GM21367 (cell line): ENCODE measurements around the gene CAV2.

ENCODE experiments used
- ATAC-seq: cut with Tn5 transposase; IDR thresholded peaks from one replicate; pipeline ENCODE4 v1.9.1; 2021; ENCODE audit not compliant: unreplicated experiment

Gene CAV2

DNA sequence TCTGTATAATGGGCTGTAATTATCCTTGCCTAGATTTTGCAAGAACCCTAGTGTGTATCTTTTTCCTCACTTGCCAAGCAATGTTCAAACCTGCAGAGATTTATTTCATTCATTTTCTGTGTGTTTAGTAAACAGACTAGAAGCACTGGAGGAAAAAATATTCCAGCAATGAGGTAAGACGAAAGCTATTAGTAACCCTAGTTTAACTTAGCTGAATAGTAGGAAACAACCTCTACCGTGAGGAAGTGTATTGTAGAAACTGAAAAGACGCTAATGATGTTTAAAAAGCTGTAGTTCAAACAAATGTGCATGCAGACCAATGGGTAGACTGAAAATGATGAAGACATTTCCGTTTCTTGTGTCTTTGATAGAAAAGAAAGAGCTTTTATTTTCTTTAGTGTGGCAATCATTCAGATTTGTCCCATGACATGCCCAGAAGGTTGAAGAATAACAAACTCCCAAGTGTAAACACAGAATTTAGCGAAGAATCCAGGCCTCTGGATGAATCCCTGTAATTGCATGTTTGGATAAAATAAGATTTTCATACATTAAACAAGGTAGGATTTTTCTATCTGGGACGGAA is 46.0 kb downstream of the CAV2 start:
- ATAC-seq = no peak

DNA sequence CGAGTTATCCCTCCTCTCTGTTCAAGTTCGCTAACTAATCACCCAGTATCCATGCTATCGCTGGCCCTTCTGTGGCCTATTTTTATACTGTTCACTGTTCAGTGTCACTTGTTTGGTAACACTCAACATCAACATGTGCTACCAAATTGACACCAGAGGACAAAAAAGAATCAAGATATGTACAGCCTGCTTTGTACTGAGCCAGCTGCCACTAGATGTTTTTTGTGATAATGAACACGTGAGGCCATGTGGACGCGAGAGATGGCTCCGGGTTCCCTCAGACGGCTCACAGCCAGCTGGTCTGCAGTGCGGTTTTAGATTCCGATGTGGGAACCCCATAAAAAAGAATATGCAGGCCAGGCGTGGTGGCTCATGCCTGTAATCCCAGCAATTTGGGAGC is 46.5 kb downstream of the CAV2 start:
- no peak for ATAC-seq

DNA sequence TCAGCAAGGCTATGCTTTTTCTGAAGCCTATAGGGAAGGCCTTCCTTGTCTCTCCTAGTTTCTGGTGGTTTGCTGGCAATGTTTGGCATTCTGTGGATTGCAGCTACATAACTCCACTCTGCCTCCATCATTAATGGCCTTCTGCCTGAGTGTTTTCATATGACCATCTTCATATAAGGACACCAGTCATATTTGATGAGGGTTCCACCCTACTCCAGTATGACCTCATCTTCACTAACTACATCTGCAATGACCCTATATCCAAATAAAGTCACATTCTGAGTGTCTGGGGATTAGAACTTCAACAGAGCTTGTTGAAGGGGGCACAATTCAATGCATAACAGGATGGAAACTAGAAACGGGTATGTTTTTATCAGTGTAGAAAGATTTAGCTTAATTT is 47.4 kb downstream of the CAV2 start:
- no peak for ATAC-seq

DNA sequence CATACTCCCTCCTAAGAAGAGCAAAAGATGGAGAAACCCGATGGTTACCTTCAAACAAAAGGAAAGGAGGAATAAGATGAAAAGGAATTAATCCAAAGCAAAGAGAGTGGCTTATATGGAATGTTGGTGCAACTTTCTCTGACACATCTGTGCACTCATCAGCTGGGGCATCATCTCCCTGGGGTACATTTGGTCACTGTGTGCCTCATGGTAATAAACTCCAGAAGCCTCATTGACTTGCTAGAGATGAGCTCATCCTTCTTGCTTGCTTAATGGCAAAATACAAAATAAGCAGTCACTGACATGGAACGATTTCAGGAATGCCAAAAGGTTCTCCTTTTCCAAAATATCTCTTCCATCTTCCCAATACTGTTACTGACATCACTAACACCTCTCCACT is 47.8 kb downstream of the CAV2 start:
- no peak for ATAC-seq

GRCh38 chr7:116548506-116548905 is 49.0 kb downstream of the CAV2 start:
- ATAC-seq = peak; percentile 85

DNA sequence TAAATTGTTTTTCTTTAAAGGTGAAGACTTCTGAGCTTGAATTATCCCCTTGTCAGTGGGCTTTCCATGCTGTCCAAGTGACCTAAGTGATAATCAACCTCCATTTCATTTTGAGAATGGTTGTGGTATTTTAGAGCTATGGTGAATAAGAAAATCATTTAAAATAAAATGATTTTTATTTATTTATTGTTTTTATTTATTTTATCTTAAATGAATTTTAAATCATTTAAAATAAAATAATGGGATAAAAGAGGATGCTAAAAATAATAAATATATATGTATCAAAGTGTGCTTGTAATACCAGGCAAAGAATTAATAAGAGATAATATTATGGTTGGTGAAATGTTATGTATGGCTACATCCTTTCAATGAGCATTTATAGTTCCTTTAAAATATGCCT is 49.8 kb downstream of the CAV2 start:
- no peak for ATAC-seq

DNA sequence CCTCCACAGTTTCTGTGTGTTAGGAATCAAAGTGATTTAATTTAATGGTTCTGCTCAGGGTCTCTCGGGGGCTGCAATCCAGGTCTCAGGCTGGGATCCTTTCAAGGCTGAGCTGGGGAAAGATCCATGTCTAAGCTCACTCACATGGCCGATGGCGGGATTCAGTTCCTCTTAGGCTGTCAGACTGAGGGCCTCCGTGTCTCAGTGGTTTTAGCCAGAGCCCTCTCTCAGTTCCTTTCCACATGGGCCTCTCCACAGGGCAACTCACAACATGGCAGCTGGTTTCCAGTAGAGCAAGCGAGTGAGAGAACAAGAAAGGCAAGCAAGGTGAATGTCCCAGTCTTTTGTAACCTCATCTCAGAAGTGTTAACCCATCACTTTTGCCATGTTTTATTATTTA is 52.2 kb downstream of the CAV2 start:
- no peak for ATAC-seq

GRCh38 chr7:116552602-116553001 is 53.1 kb downstream of the CAV2 start:
- ATAC-seq = no peak

GRCh38 chr7:116553168-116553964 is 53.8 kb downstream of the CAV2 start:
- ATAC-seq = no peak

DNA sequence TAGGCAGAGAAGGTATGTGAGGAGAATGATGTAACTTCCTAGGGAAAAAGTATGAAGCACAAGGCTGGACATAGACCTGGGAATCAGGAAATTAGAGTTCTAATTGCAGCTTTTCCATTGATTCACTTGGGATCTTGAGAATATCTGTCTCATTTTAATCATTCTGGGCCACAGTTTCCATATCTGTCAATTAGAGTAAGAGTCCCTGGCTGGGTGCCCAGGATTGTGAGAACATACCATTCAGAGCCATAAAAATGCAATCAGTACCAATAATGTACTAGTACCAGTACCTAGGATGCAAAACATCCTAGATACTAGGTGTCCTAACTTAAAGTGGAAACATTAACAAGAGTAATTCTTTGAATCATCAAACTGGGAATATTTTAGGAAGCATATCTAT is 54.9 kb downstream of the CAV2 start:
- no peak for ATAC-seq

DNA sequence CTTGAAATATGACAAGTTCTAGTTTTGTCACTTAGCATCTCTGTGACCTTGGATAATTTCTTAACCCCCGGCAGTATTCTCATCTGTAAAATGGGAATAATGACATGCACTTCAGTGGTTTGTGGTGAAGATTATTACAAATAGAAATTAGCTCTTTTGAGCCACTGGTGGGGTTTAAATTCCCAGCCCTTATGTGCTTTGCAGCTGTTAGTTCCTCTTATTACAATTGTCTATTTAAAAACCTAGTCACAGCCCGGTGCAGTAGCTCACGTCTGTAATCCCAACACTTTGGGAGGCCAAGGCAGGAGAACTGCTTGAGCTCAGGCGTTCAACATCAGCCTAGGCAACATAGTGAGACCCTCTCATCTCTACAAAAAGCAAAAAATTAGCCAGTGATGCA is 55.4 kb downstream of the CAV2 start:
- no peak for ATAC-seq

DNA sequence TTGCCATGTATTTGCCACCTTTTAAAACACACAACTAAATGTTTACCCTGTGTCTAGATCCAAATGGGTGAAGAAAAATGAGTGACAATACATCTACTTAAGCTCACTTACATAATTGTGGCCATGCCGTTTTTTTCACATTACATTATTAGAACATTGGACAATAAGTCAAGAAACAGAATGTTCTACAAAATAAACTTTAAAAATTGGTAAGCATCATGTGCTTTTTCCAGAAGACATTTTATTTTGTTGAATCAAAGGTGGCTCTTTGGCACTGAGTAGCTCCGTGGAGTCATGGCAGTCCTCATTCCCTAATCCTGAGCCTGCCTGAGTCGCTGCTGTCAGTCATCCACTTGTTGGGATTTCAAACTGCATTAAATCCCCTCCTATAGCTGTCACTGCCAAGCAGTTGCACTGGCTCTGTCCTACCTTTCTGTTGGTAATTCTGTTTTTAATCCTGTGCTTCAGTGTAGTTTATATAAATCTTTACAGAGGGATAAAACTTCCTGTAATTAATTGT is 57.6 kb downstream of the CAV2 start:
- ATAC-seq = no peak

GRCh38 chr7:116557901-116558300 is 58.4 kb downstream of the CAV2 start:
- ATAC-seq = no peak
